GM23248 (cell line): ENCODE data around the gene BICD1. TPM values are rescaled to one million over a fixed set of nuclear protein-coding genes. Genes with fewer than 3 reads are reported as not detected.

Experiments used
- DNase-seq: peaks from one replicate; pipeline ENCODE4 v3.0.0-alpha.2; 2015
- H2AFZ ChIP-seq: fragments of 200-600 bp; sonication (generic); 2 replicates; pipeline ENCODE4 v1.6.1; 2016; ENCODE audit warnings: antibody characterized with exemption
- H3F3A ChIP-seq: fragments of 200-600 bp; sonication (generic); 2 replicates; pipeline ENCODE4 v1.6.1; 2016; ENCODE audit warnings: mild to moderate bottlenecking, antibody characterized with exemption, mixed run types; ENCODE audit not compliant: insufficient read depth
- H3K27ac ChIP-seq: fragments of 200-600 bp; sonication (generic); 2 replicates; pipeline ENCODE4 v1.5.1; 2016; ENCODE audit warnings: mild to moderate bottlenecking
- H3K27me3 ChIP-seq: fragments of 200-600 bp; sonication (generic); replicated peaks from 2 replicates; pipeline ENCODE4 v1.6.1; 2016; ENCODE audit warnings: mild to moderate bottlenecking; ENCODE audit not compliant: insufficient read depth
- H3K36me3 ChIP-seq: fragments of 200-600 bp; sonication (generic); 2 replicates; pipeline ENCODE4 v1.6.1; 2016; ENCODE audit warnings: low read depth, mild to moderate bottlenecking
- H3K4me1 ChIP-seq: fragments of 200-600 bp; sonication (generic); 2 replicates; pipeline ENCODE4 v1.6.1; 2016; ENCODE audit warnings: mild to moderate bottlenecking; ENCODE audit not compliant: insufficient read depth
- H3K4me2 ChIP-seq: fragments of 200-600 bp; sonication (generic); one replicate; pipeline ENCODE4 v1.6.1; 2016; ENCODE audit warnings: mild to moderate bottlenecking; ENCODE audit not compliant: unreplicated experiment
- H3K4me3 ChIP-seq: fragments of 200-600 bp; sonication (generic); 2 replicates; pipeline ENCODE4 v1.5.1; 2016; ENCODE audit warnings: mild to moderate bottlenecking
- H3K79me2 ChIP-seq: fragments of 200-600 bp; sonication (generic); 2 replicates; pipeline ENCODE4 v1.6.1; 2016; ENCODE audit warnings: mild to moderate bottlenecking; ENCODE audit not compliant: insufficient read depth
- H3K9ac ChIP-seq: fragments of 200-600 bp; sonication (generic); 2 replicates; pipeline ENCODE4 v1.6.1; 2016; ENCODE audit warnings: mild to moderate bottlenecking
- H3K9me2 ChIP-seq: fragments of 200-600 bp; sonication (generic); 2 replicates; pipeline ENCODE4 v1.6.1; 2016; ENCODE audit warnings: mixed run types, mild to moderate bottlenecking, moderate library complexity; ENCODE audit not compliant: insufficient read depth
- H3K9me3 ChIP-seq: fragments of 200-600 bp; sonication (generic); one replicate; pipeline ENCODE4 v1.6.1; 2017; ENCODE audit warnings: low read depth
- H4K20me1 ChIP-seq: fragments of 200-600 bp; sonication (generic); 2 replicates; pipeline ENCODE4 v1.6.0; 2016; ENCODE audit not compliant: insufficient read depth
- EZH2 ChIP-seq: fragments of 200-600 bp; sonication (generic); IDR thresholded peaks from 2 replicates; pipeline ENCODE4 v1.6.1; 2018; ENCODE audit warnings: antibody characterized with exemption, mild to moderate bottlenecking; ENCODE audit not compliant: insufficient read depth, poor library complexity, severe bottlenecking
- EZH2phosphoT487 ChIP-seq: fragments of 200-600 bp; sonication (generic); IDR thresholded peaks from 2 replicates; pipeline ENCODE4 v1.6.1; 2018; ENCODE audit warnings: antibody characterized with exemption, moderate library complexity, mild to moderate bottlenecking, low read depth; ENCODE audit not compliant: insufficient read depth
- WGBS, 2 experiments: methylation state at CpG; one replicate each; pipeline ENCODE4 v1.1.6; 2015 to 2017; ENCODE audit warnings: low lambda C conversion rate in 2 of 2, low coverage in 1 of 2; ENCODE audit errors: missing lambda C conversion rate in 2 of 2; 5-methylcytosine and 5-hydroxymethylcytosine counted together
- in situ Hi-C: fragments of 300-500 bp; cut with MboI; formaldehyde crosslinking; loops from 2 replicates; pipeline ENCODE4 v1.15.0; 2020
- polyA plus RNA-seq: library from polyadenylated mRNA; unstranded; fragments of >200 nt; fragmentation: Nextera tagmentation; extraction: Ambion mirVana; gene quantifications from 2 replicates; pipeline ENCODE4 v1.2.1, GENCODE V29; 2016
- total RNA-seq: library from RNA; depleted of rRNA; stranded (reverse); fragments of >200 nt; shearing (Covaris generic); gene quantifications from 2 replicates; pipeline ENCODE4 v1.2.3, GENCODE V29; 2014

BICD1 gene
- total and polyA plus RNA-seq, 2 experiments from 2014 or later: 9.7 to 20.6 TPM

DNA sequence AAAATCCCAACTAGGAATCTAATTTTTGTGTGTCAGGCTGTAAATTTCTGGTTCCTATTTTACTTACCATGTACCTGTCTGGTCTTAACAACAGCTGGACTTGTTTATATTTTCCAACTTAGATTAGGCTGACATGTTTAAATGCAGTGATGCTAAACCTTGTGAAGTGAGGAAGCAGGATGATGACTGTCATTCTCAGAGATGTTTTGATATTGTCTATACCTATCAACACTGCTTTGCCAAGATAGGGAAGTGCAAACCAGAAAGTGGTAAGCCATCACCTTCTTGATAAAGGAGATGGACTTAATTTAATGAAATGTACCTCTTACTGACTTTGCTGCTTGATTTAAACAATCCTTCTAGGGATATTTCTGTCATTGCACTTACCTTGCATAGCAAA is 2.1 kb downstream of the BICD1 start:
- H3K4me2 ChIP-seq: peak overlapping the region; percentile 99
- H2AFZ ChIP-seq: no peak overlapping the region
- peak overlapping the region; percentile 85 for H3K27ac ChIP-seq
- TF ChIP-seq EZH2phosphoT487: no peak
- no peak for TF ChIP-seq EZH2
- in situ Hi-C loops: no loop called here
- H4K20me1 ChIP-seq: no peaks in the 10 kb centered on the region
- peaks cover 58% of the 10 kb centered on the region for H3K79me2 ChIP-seq
- H3K36me3 ChIP-seq: peaks cover 5% of the 10 kb centered on the region; the same call in 1 of the 2 replicates
- H3K9ac ChIP-seq: peak overlapping the region; percentile 92
- no peaks in the 10 kb centered on the region for H3K9me2 ChIP-seq
- H3K9me3 ChIP-seq: no peaks in the 10 kb centered on the region
- H3K4me3 ChIP-seq: peak overlapping the region; percentile 93
- H3K4me1 ChIP-seq: peaks cover 27% of the 10 kb centered on the region
- H3K27me3 ChIP-seq: no peaks in the 10 kb centered on the region
- peaks cover 31% of the 10 kb centered on the region for H3F3A ChIP-seq
- no peak for DNase-seq

DNA sequence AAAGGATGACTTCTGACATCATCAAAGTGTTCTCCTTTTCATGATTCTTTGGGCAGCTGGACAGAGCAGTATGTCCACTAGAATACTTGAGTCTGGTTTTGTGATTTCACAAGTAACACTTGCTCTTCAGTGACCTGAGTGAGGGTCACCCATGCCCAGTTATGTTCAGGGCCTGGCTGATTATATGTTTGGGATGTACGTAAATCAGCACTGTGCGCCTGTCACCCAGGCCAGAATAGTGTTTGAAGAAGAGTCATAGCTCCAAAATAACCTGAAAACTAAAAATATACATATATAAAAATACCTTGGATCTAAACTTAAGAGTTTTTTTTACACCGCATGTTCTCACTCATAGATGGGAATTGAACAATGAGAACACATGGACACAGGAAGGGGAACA is 3.8 kb downstream of the BICD1 start:
- in situ Hi-C loops: no loop called here
- H3K9ac ChIP-seq: no peak overlapping the region
- H3K27ac ChIP-seq: no peak overlapping the region
- DNase-seq: no peak
- TF ChIP-seq EZH2phosphoT487: no peak
- no peak for TF ChIP-seq EZH2
- H3K9me2 ChIP-seq: no peaks in the 10 kb centered on the region
- H3K4me3 ChIP-seq: peak overlapping the region; percentile 39
- peak overlapping the region; percentile 99 for H3K4me2 ChIP-seq
- H3K27me3 ChIP-seq: no peaks in the 10 kb centered on the region
- H3K79me2 ChIP-seq: peaks cover 74% of the 10 kb centered on the region
- H4K20me1 ChIP-seq: no peaks in the 10 kb centered on the region
- H2AFZ ChIP-seq: no peak overlapping the region
- peaks cover 5% of the 10 kb centered on the region; the same call in 1 of the 2 replicates for H3K36me3 ChIP-seq
- no peaks in the 10 kb centered on the region for H3K9me3 ChIP-seq
- WGBS, 2 experiments: 94 to 98% methylated on average over 3 of the region's 3 CpGs
- H3K4me1 ChIP-seq: peaks cover 39% of the 10 kb centered on the region
- peaks cover 39% of the 10 kb centered on the region for H3F3A ChIP-seq

DNA sequence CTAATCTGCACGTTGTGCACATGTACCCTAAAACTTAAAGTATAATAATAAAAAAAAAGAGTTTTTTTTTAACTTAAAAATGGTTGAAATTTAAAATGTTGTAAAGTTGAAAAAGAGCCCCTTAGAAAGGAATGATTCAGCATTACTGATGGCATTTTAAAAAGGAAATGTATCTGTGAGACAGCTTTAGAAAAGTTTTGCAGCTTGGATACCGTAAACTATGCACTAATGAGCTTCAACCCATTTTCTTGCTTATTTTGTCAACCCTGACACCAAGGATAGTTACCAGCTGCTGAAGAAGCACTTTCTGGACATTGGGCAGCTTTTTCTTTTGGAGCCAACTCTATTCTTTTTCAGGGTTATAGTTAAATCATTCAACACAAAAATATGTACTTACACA is 4.3 kb downstream of the BICD1 start:
- Histone ChIP-seq H4K20me1 (no peaks in the 10 kb centered on the region), H3K36me3 (peaks cover 5% of the 10 kb centered on the region; the same call in 1 of the 2 replicates), H3K4me2 (no peak overlapping the region), H3K4me3 (no peak overlapping the region), H3K4me1 (peaks cover 42% of the 10 kb centered on the region), H3F3A (peaks cover 37% of the 10 kb centered on the region), H3K27me3 (no peaks in the 10 kb centered on the region), H3K27ac (no peak overlapping the region), H3K9me3 (no peaks in the 10 kb centered on the region), H3K9me2 (no peaks in the 10 kb centered on the region), H3K79me2 (peaks cover 75% of the 10 kb centered on the region), H3K9ac (0 out of 2 replicates have a peak overlapping the region, but pooled peaks have one; percentile 11), H2AFZ (no peak overlapping the region)
- WGBS, 2 experiments: 45 to 50% methylated on average over 2 of the region's 2 CpGs
- DNase-seq: no peak
- TF ChIP-seq EZH2: no peak
- TF ChIP-seq EZH2phosphoT487: no peak
- in situ Hi-C loops: no loop called here

DNA sequence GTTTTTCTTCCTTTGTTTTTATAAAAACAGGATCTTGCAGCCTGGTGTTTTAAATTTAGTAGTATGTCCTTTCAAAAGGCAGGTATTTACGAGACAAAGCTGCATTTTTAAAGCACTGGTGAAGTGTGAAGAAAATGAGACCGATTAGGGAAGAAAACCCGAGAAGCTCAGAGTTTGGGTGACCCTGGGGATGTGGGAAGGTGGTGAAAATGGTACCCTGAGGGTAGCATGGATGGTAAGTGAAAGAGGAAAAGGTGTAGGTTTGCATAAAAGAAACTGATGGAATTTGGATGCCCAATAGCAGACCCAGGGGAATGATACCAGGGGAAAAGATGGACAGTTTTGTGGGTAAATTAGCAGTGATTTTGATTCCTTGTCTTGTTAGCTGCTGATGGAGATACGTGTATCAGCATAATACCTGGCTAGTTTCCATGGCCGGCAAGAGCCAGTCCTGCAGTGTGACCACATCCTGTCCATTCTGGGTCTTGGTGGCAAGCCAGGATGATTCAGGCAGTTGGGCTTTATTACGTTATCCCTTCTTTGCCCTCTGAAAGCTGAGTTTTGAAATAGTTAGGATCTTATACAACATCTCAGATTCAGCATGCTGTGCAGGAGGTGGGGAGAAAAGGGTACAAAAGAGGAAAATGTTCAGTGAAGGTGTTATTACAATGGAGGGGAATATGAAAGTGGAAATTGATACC is 8.9 kb downstream of the BICD1 start:
- WGBS, 2 experiments: 11% methylated on average over 6 of the region's 6 CpGs
- Histone ChIP-seq H3K9ac (peak overlapping the region; percentile 62), H3K27ac (peak overlapping the region; percentile 76), H3K27me3 (no peaks in the 10 kb centered on the region), H3K36me3 (peaks cover 5% of the 10 kb centered on the region; the same call in 1 of the 2 replicates), H3K4me1 (peaks cover 63% of the 10 kb centered on the region), H3K9me2 (no peaks in the 10 kb centered on the region), H3F3A (peaks cover 45% of the 10 kb centered on the region), H3K4me2 (peak overlapping the region; percentile 81), H3K9me3 (no peaks in the 10 kb centered on the region), H3K4me3 (peak overlapping the region; percentile 47), H2AFZ (no peak overlapping the region), H4K20me1 (no peaks in the 10 kb centered on the region), H3K79me2 (peaks cover 85% of the 10 kb centered on the region)
- TF ChIP-seq EZH2phosphoT487: no peak
- no peak for TF ChIP-seq EZH2
- DNase-seq: peak; percentile 98
- in situ Hi-C loops: no loop called here

DNA sequence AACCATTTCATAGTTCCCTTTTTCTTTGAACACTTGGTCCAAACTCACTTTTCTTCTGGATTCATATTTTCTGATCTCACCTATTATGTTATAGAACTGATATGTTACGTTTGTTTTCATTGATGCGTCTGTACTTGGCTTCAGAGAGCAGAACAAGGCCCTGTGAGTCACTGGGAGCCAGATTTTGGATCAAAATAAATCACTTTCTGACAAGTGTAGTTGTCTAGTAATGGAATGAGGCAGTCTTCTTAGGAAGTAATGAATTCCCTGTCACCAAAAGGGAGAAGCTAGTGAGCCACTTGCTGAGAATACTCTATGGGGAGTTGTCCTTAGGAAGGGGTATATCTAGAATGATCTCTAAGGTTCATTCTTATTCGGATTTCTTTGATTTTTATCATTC is 10.2 kb downstream of the BICD1 start:
- peak overlapping the region; percentile 46 for H3K4me2 ChIP-seq
- H3K9me2 ChIP-seq: no peaks in the 10 kb centered on the region
- peak; percentile 47 for DNase-seq
- TF ChIP-seq EZH2 (no peak), EZH2phosphoT487 (no peak)
- peak overlapping the region; percentile 36 for H3K9ac ChIP-seq
- peak overlapping the region; percentile 76 for H3K27ac ChIP-seq
- H3K36me3 ChIP-seq: peaks cover 5% of the 10 kb centered on the region; the same call in 1 of the 2 replicates
- H4K20me1 ChIP-seq: no peaks in the 10 kb centered on the region
- 38 to 40% methylated on average over 3 of the region's 3 CpGs for WGBS, 2 experiments
- H3K79me2 ChIP-seq: peaks cover 85% of the 10 kb centered on the region
- H3K4me3 ChIP-seq: no peak overlapping the region
- H2AFZ ChIP-seq: no peak overlapping the region
- H3K9me3 ChIP-seq: no peaks in the 10 kb centered on the region
- H3F3A ChIP-seq: peaks cover 45% of the 10 kb centered on the region
- in situ Hi-C loops: no loop called here
- no peaks in the 10 kb centered on the region for H3K27me3 ChIP-seq
- H3K4me1 ChIP-seq: peaks cover 59% of the 10 kb centered on the region
